HepG2 (cell line): ENCODE data around the gene CYB561.

Source experiments
- CHD2 ChIP-seq: IDR thresholded peaks from 2 replicates; pipeline ENCODE4 v1.6.1; 2011; ENCODE audit warnings: low read depth, low read length, improper control_type of control experiment
- CTCF ChIP-seq: sonication (generic); formaldehyde crosslinking; IDR thresholded peaks from 2 replicates; pipeline ENCODE4 v1.5.0; 2020; ENCODE audit warnings: mild to moderate bottlenecking, missing genetic modification reagents, moderate library complexity
- ESRRA ChIP-seq: sonication (generic); formaldehyde crosslinking; IDR thresholded peaks from 2 replicates; pipeline ENCODE4 v1.5.1; 2020; ENCODE audit warnings: mild to moderate bottlenecking, low read depth, missing genetic modification reagents
- ETV5 ChIP-seq: IDR thresholded peaks from 2 replicates; pipeline ENCODE4 v1.6.1; 2018; ENCODE audit warnings: missing biosample characterization, missing genetic modification reagents, inconsistent platforms, borderline replicate concordance
- JUN ChIP-seq: sonication (generic); formaldehyde crosslinking; IDR thresholded peaks from 2 replicates; pipeline ENCODE4 v1.4.0; 2020; ENCODE audit warnings: mild to moderate bottlenecking, missing genetic modification reagents
- KIAA2018 ChIP-seq: sonication (generic); formaldehyde crosslinking; IDR thresholded peaks from 2 replicates; pipeline ENCODE4 v1.5.0; 2020; ENCODE audit warnings: mild to moderate bottlenecking, missing genetic modification reagents, borderline replicate concordance
- POLR2A ChIP-seq, 2 experiments: IDR thresholded peaks; 2 replicates each; pipeline ENCODE4 v1.6.1; 2011; ENCODE audit warnings: low read depth in 2 of 2, low read length in 2 of 2, mild to moderate bottlenecking in 1 of 2, moderate library complexity in 1 of 2; ENCODE audit not compliant: insufficient read depth in 1 of 2
- SUZ12 ChIP-seq: fragments of 150-350 bp; IDR thresholded peaks from 2 replicates; pipeline ENCODE4 v1.6.1; 2014; ENCODE audit warnings: low read depth, low read length
- U2AF1 ChIP-seq: fragments of 200-400 bp; formaldehyde crosslinking; optimal IDR thresholded peaks from 2 replicates; pipeline ENCODE3; 2017; ENCODE audit warnings: mild to moderate bottlenecking, low read depth, low read length
- ZNF274 ChIP-seq: sonication (generic); formaldehyde crosslinking; IDR thresholded peaks from 2 replicates; pipeline ENCODE4 v1.5.1; 2020; ENCODE audit warnings: mild to moderate bottlenecking, missing genetic modification reagents
- ZNF44 ChIP-seq: sonication (generic); formaldehyde crosslinking; IDR thresholded peaks from 2 replicates; pipeline ENCODE4 v1.5.1; 2020; ENCODE audit warnings: mild to moderate bottlenecking, missing genetic modification reagents
- ZNF546 ChIP-seq: sonication (generic); formaldehyde crosslinking; conservative IDR thresholded peaks from 2 replicates; pipeline ENCODE4 v1.8.1; 2023; ENCODE audit warnings: mild to moderate bottlenecking, missing genetic modification reagents

- TF ChIP-seq CHD2 = no peak
- no peak for TF ChIP-seq ESRRA (CRISPR knock-in tag)
- TF ChIP-seq POLR2A (IDR thresholded peaks at IDR 0.05; ENCODE audit: insufficient read depth in 1 of 2, low read depth in 2 of 2, low read length in 2 of 2) = no peak
- TF ChIP-seq KIAA2018 (CRISPR knock-in tag) = no peak
- TF ChIP-seq CTCF (CRISPR knock-in tag) = no peak
- no peak for TF ChIP-seq ZNF274
- no peak for TF ChIP-seq ZNF546
- TF ChIP-seq U2AF1 = no peak
- no peak for TF ChIP-seq JUN (CRISPR knock-in tag)
- TF ChIP-seq ZNF44 (CRISPR knock-in tag) = no peak
- TF ChIP-seq ETV5 = no peak
- no peak for TF ChIP-seq SUZ12
These were observed 3.1 kb downstream of the CYB561 start for GRCh38 chr17:63443053-63443452.
